ENCODE results near the gene B4GALNT4. TPM values are rescaled to one million over a fixed set of nuclear protein-coding genes. Genes with fewer than 3 reads are reported as not detected.

Gene B4GALNT4
- total RNA-seq, 6 experiments from 2014 or later, result 0.05 to 0.07 TPM; not detected in 4

GRCh38 chr11:417652-418342 is 48.5 kb downstream of the B4GALNT4 start:
- Histone ChIP-seq H3K27me3 (no peaks in the 10 kb centered on the region), H3K27ac (no peak overlapping the region), H3K9me3 (no peaks in the 10 kb centered on the region), H3K4me1 (peaks cover 0 to 8% (median 0%) of the 10 kb centered on the region in 4 donors), H3K4me3 (peak overlapping the region in 2 of 3 donors; percentile 60 to 61), H3K36me3 (no peaks in the 10 kb centered on the region)
- no peak for TF ChIP-seq POLR2A (IDR thresholded peaks at IDR 0.05)
- no peak for TF ChIP-seq CTCF (IDR thresholded peaks at IDR 0.05)
- ATAC-seq, result no peak
- intact Hi-C loops (cut with DNase I), result no loop called here
- peak in 1 of 3 donors; percentile 43 for DNase-seq
- WGBS (ENCODE audit: insufficient coverage, low coverage, low lambda C conversion rate, missing lambda C conversion rate), result 80% methylated on average over 1 of the region's 19 CpGs

- no peaks in the 10 kb centered on the region for H3K9me3 ChIP-seq
- TF ChIP-seq CTCF (IDR thresholded peaks at IDR 0.05) (no peak), POLR2A (IDR thresholded peaks at IDR 0.05) (no peak)
- intact Hi-C loops (cut with DNase I), result no loop called here
- DNase-seq (peak in 1 of 3 donors; percentile 54), ATAC-seq (no peak)
- H3K27me3 ChIP-seq, result no peaks in the 10 kb centered on the region
- H3K4me3 ChIP-seq, result no peak overlapping the region
- peaks cover 0 to 8% (median 0%) of the 10 kb centered on the region in 4 donors for H3K4me1 ChIP-seq
- WGBS (ENCODE audit: insufficient coverage, low coverage, low lambda C conversion rate, missing lambda C conversion rate), result 84% methylated on average over 15 of the region's 30 CpGs
- no peaks in the 10 kb centered on the region for H3K36me3 ChIP-seq
- H3K27ac ChIP-seq, result no peak overlapping the region
These were observed 49.3 kb downstream of the B4GALNT4 start for GRCh38 chr11:418343-419247.

- Histone ChIP-seq H3K27ac (no peak overlapping the region), H3K4me1 (peaks cover 0 to 8% (median 0%) of the 10 kb centered on the region in 4 donors), H3K36me3 (no peaks in the 10 kb centered on the region), H3K27me3 (no peaks in the 10 kb centered on the region), H3K4me3 (no peak overlapping the region), H3K9me3 (no peaks in the 10 kb centered on the region)
- no CpG with 5 or more reads among the region's 20 CpGs for WGBS (ENCODE audit: insufficient coverage, low coverage, low lambda C conversion rate, missing lambda C conversion rate)
- ATAC-seq, result no peak
- TF ChIP-seq POLR2A (IDR thresholded peaks at IDR 0.05), result no peak
- TF ChIP-seq CTCF (IDR thresholded peaks at IDR 0.05), result no peak
- intact Hi-C loops (cut with DNase I), result no loop called here
- peak in 1 of 3 donors; percentile 48 for DNase-seq
These were observed 50.1 kb downstream of the B4GALNT4 start for GRCh38 chr11:419248-420005.

GRCh38 chr11:420054-420910 is 51.0 kb downstream of the B4GALNT4 start:
- H3K27ac ChIP-seq, result no peak overlapping the region
- no peak overlapping the region for H3K4me3 ChIP-seq
- ATAC-seq (no peak), DNase-seq (peak in 2 of 3 donors; percentile 16 to 51)
- no CpG with 5 or more reads among the region's 71 CpGs for WGBS (ENCODE audit: insufficient coverage, low coverage, low lambda C conversion rate, missing lambda C conversion rate)
- no peaks in the 10 kb centered on the region for H3K27me3 ChIP-seq
- intact Hi-C loops (cut with DNase I), result no loop called here
- no peak for TF ChIP-seq CTCF (IDR thresholded peaks at IDR 0.05)
- no peak for TF ChIP-seq POLR2A (IDR thresholded peaks at IDR 0.05)
- no peaks in the 10 kb centered on the region for H3K9me3 ChIP-seq
- H3K36me3 ChIP-seq, result no peaks in the 10 kb centered on the region
- H3K4me1 ChIP-seq, result peaks cover 0 to 8% (median 0%) of the 10 kb centered on the region in 4 donors
